A549 (cell line): ENCODE data around the gene LEF1. TPM values are rescaled to one million over a fixed set of nuclear protein-coding genes. Genes with fewer than 3 reads are reported as not detected.

Source experiments
- ATAC-seq, 2 experiments: fragments of 200-7000 bp in 1 of 2; fragments of >200 bp in 1 of 2; cut with Nextera tagmentation in 1 of 2; cut with Tn5 transposase in 1 of 2; 3 replicates each; pipeline versions ENCODE4 v1.8.0 to v1.9.1; 2018 to 2020; ENCODE audit warnings: mild to moderate bottlenecking in 1 of 2, moderate library complexity in 1 of 2
- CTCF ChIA-PET: fragments of 300-600 bp; sonication (Branson Sonifier 250); formaldehyde crosslinking; extraction: SDS; loops from one replicate; lab custom pipeline; 2021; ENCODE audit warnings: antibody characterized with exemption, inconsistent platforms; lab: Yijun Ruan, JAX
- POLR2A ChIA-PET: fragments of 350-600 bp; formaldehyde crosslinking; extraction: SDS; loops from one replicate; lab custom pipeline; 2021; ENCODE audit warnings: antibody characterized with exemption, inconsistent platforms; lab: Yijun Ruan, JAX
- DNase-seq, 2 experiments: peaks; one replicate each; pipeline versions ENCODE4 v3.0.0 to v3.0.0-alpha.2; 2011 to 2016; ENCODE audit warnings: low read depth in 1 of 2, low spot score in 1 of 2
- FAIRE-seq: peaks from 2 replicates; lab custom pipeline; 2011; peaks lifted over from hg19 to GRCh38; lab: Jason Lieb, UNC
- H3K27ac ChIP-seq, 2 experiments: fragments of >200 bp; sonication (Bioruptor Twin); formaldehyde crosslinking; 3 replicates each; pipeline ENCODE4 v1.5.1; 2016 to 2017
- H3K4me1 ChIP-seq: fragments of >200 bp; sonication (Bioruptor Twin); formaldehyde crosslinking; 3 replicates; pipeline ENCODE4 v1.6.1; 2016
- H3K4me2 ChIP-seq: fragments of >200 bp; sonication (Bioruptor Twin); formaldehyde crosslinking; 3 replicates; pipeline ENCODE4 v1.6.1; 2016
- H3K4me3 ChIP-seq: fragments of >200 bp; sonication (Bioruptor Twin); formaldehyde crosslinking; 3 replicates; pipeline ENCODE4 v1.5.1; 2016
- H3K9me3 ChIP-seq: fragments of >200 bp; sonication (Bioruptor Twin); formaldehyde crosslinking; 3 replicates; pipeline ENCODE4 v1.6.1; 2016
- EHMT2 ChIP-seq: fragments of 200-600 bp; sonication (generic); IDR thresholded peaks from 2 replicates; pipeline ENCODE4 v1.6.1; 2016; ENCODE audit warnings: antibody characterized with exemption, low read depth, mild to moderate bottlenecking, moderate library complexity
- EP300 ChIP-seq, 2 experiments: fragments of >200 bp; sonication (Bioruptor Twin); formaldehyde crosslinking; IDR thresholded peaks; 2 replicates in 1 of 2; 3 replicates in 1 of 2; pipeline ENCODE4 v1.6.1; 2016 to 2017
- ESRRA ChIP-seq: fragments of 150-350 bp; IDR thresholded peaks from 2 replicates; pipeline ENCODE4 v1.6.1; 2014; ENCODE audit warnings: mild to moderate bottlenecking, low read length, borderline replicate concordance
- FOSB ChIP-seq: fragments of 250-450 bp; sonication (Bioruptor Pico); IDR thresholded peaks from 2 replicates; pipeline ENCODE4 v1.5.0; 2020; ENCODE audit warnings: mild to moderate bottlenecking, moderate library complexity
- FOSL2 ChIP-seq, 2 experiments: fragments of 450-650 bp in 1 of 2; fragments of >200 bp in 1 of 2; sonication (Bioruptor Twin) in 1 of 2; formaldehyde crosslinking; IDR thresholded peaks; 2 replicates each; pipeline versions ENCODE4 v1.5.0 to v1.6.1; 2016 to 2020; ENCODE audit warnings: mild to moderate bottlenecking in 1 of 2, moderate library complexity in 1 of 2
- GATA3 ChIP-seq: IDR thresholded peaks from 2 replicates; pipeline ENCODE4 v1.6.1; 2012; ENCODE audit warnings: borderline replicate concordance
- HDAC2 ChIP-seq: fragments of 200-600 bp; sonication (generic); IDR thresholded peaks from 2 replicates; pipeline ENCODE4 v1.6.1; 2016
- HEYL ChIP-seq: fragments of 250-450 bp; sonication (Bioruptor Pico); IDR thresholded peaks from 2 replicates; pipeline ENCODE4 v1.8.0; 2021; ENCODE audit warnings: mild to moderate bottlenecking, moderate library complexity
- MAFK ChIP-seq: fragments of 450-650 bp; IDR thresholded peaks from 2 replicates; pipeline ENCODE4 v1.6.1; 2014; ENCODE audit not compliant: partially characterized antibody
- MYC ChIP-seq: IDR thresholded peaks from 2 replicates; pipeline ENCODE4 v1.6.1; 2012; ENCODE audit warnings: mild to moderate bottlenecking, inconsistent platforms, low read length, improper control_type of control experiment, borderline replicate concordance
- NPAS2 ChIP-seq: fragments of 250-450 bp; sonication (Bioruptor Pico); IDR thresholded peaks from 2 replicates; pipeline ENCODE4 v1.8.0; 2022; ENCODE audit warnings: mild to moderate bottlenecking, moderate library complexity, borderline replicate concordance
- PHF8 ChIP-seq: fragments of 200-600 bp; sonication (generic); IDR thresholded peaks from 2 replicates; pipeline ENCODE4 v1.6.1; 2016; ENCODE audit warnings: low read depth, mild to moderate bottlenecking, antibody characterized with exemption, moderate library complexity, borderline replicate concordance
- POLR2A ChIP-seq: IDR thresholded peaks from 2 replicates; pipeline ENCODE4 v1.6.1; 2012; ENCODE audit warnings: mild to moderate bottlenecking, low read length
- RFX5 ChIP-seq: fragments of 450-650 bp; IDR thresholded peaks from 2 replicates; pipeline ENCODE4 v1.7.1; 2014; ENCODE audit warnings: antibody characterized with exemption, mild to moderate bottlenecking, moderate library complexity
- RNF2 ChIP-seq: fragments of 200-600 bp; sonication (generic); IDR thresholded peaks from 2 replicates; pipeline ENCODE4 v1.6.1; 2016; ENCODE audit warnings: low read depth, mild to moderate bottlenecking, antibody characterized with exemption, moderate library complexity, borderline replicate concordance
- SREBF2 ChIP-seq: fragments of 450-650 bp; IDR thresholded peaks from 2 replicates; pipeline ENCODE4 v1.6.1; 2014; ENCODE audit warnings: mild to moderate bottlenecking, moderate library complexity
- WGBS: methylation state at CpG from one replicate; pipeline ENCODE4 v1.1.6; 2017; ENCODE audit errors: missing lambda C conversion rate; 5-methylcytosine and 5-hydroxymethylcytosine counted together
- polyA plus RNA-seq, 4 experiments: library from polyadenylated mRNA; depleted of rRNA in 3 of 4; stranded (reverse); fragments of >200 nt; fragmentation: RNase III in 1 of 4; extraction: RNeasy Plus Mini Kit Qiagen cat#74134 plus additional on column Dnase treatment in 1 of 4; gene quantifications; 2 replicates in 3 of 4; 3 replicates in 1 of 4; pipeline ENCODE4 v1.2.3, GENCODE V29; 2011 to 2017
- TF ChIP-seq, protein P1 (sequence below): fragments of 150-350 bp; IDR thresholded peaks from 2 replicates; pipeline ENCODE4 v1.6.1; 2014; ENCODE audit warnings: low read depth, mild to moderate bottlenecking, low read length
- TF ChIP-seq, protein P2 (sequence below): IDR thresholded peaks from 2 replicates; pipeline ENCODE4 v1.6.1; 2012
- TF ChIP-seq, protein P3 (sequence below): fragments of >200 bp; sonication (Bioruptor Twin); formaldehyde crosslinking; IDR thresholded peaks from 3 replicates; pipeline ENCODE4 v1.6.1; 2016
- TF ChIP-seq, protein P4 (sequence below): IDR thresholded peaks from 2 replicates; pipeline ENCODE4 v1.6.1; 2012; ENCODE audit warnings: low read depth, borderline replicate concordance
- TF ChIP-seq, protein P5 (sequence below): fragments of >200 bp; sonication (Bioruptor Twin); formaldehyde crosslinking; IDR thresholded peaks from 3 replicates; pipeline ENCODE4 v1.5.1; 2016
- TF ChIP-seq, protein P6 (sequence below): fragments of 200-600 bp; sonication (generic); IDR thresholded peaks from 2 replicates; pipeline ENCODE4 v1.6.1; 2016; ENCODE audit warnings: antibody characterized with exemption, mild to moderate bottlenecking, moderate library complexity

The LEF1 gene
- polyA plus RNA-seq, 2 of the 4 experiments (the other 2 are of a cell fraction): not detected

DNA sequence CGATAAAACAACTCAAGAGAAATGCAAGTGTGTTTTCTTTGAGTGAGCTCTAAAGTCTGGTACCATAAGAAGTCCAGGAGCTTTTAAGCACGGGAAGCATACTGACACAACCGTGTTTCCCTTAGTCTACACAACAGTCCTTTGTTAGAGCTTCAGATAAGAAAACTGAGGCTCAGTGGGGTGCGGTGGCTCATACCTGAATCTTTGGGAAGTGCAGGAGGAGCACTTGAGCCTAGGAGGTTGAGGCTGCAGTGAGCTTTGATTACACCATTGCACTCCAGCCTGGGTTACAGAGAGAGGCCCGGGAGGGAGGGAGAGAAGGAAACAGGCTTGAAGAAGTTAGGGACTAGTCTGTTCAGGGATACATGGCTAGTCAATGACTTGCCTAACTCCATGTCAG lies 21.9 kb downstream of the LEF1 start:
- H3K27ac ChIP-seq: no peak overlapping the region
- H3K9me3 ChIP-seq: no peaks in the 10 kb centered on the region
- DNase-seq (no peak), ATAC-seq (no peak), FAIRE-seq (no peak)
- H3K4me2 ChIP-seq: no peak overlapping the region
- 31% methylated on average over 5 of the region's 5 CpGs for WGBS
- no peak for TF ChIP-seq EHMT2
- TF ChIP-seq HDAC2: no peak
- H3K4me1 ChIP-seq: no peaks in the 10 kb centered on the region
- ChIA-PET CTCF (no interaction called here), POLR2A (no interaction called here)
- no peak overlapping the region for H3K4me3 ChIP-seq

DNA sequence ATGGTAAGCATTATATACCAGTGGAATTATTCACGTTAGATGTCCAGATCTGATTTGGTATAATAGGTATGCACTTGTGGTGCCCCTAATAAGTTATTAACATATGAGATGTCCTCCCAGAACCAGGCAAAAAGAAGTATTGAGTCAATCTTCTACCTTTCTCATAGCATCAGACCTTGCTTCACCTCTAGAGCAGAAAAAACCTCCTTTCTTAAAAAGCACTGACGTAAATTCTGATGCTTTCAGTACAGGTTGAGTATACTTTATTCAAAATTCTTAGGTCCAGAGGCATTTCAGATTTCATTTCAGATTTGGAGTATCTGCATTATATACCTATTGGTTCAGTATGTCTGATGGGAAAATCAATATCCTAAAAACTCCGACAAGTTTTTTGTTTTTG lies 22.4 kb downstream of the LEF1 start:
- no peak overlapping the region for H3K4me2 ChIP-seq
- no peak for FAIRE-seq
- 39% methylated on average over 3 of the region's 3 CpGs for WGBS
- H3K9me3 ChIP-seq: no peaks in the 10 kb centered on the region
- H3K4me1 ChIP-seq: no peaks in the 10 kb centered on the region
- CTCF ChIA-PET: no interaction called here
- no peak overlapping the region for H3K27ac ChIP-seq
- POLR2A ChIA-PET: no interaction called here
- no peak for DNase-seq
- ATAC-seq: no peak
- no peak overlapping the region for H3K4me3 ChIP-seq
- TF ChIP-seq FOSB: no peak
- TF ChIP-seq NPAS2 (CRISPR knock-in tag): no peak
- TF ChIP-seq RNF2: no peak
- TF ChIP-seq, protein P1, sequence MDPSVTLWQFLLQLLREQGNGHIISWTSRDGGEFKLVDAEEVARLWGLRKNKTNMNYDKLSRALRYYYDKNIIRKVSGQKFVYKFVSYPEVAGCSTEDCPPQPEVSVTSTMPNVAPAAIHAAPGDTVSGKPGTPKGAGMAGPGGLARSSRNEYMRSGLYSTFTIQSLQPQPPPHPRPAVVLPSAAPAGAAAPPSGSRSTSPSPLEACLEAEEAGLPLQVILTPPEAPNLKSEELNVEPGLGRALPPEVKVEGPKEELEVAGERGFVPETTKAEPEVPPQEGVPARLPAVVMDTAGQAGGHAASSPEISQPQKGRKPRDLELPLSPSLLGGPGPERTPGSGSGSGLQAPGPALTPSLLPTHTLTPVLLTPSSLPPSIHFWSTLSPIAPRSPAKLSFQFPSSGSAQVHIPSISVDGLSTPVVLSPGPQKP: no peak
- TF ChIP-seq PHF8: no peak
- TF ChIP-seq RFX5: no peak
- TF ChIP-seq ESRRA: no peak
- TF ChIP-seq EHMT2: no peak
- TF ChIP-seq, protein P2, sequence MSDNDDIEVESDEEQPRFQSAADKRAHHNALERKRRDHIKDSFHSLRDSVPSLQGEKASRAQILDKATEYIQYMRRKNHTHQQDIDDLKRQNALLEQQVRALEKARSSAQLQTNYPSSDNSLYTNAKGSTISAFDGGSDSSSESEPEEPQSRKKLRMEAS: no peak
- no peak for TF ChIP-seq SREBF2
- TF ChIP-seq EP300 (IDR thresholded peaks at IDR 0.05): no peak
- TF ChIP-seq, protein P3, sequence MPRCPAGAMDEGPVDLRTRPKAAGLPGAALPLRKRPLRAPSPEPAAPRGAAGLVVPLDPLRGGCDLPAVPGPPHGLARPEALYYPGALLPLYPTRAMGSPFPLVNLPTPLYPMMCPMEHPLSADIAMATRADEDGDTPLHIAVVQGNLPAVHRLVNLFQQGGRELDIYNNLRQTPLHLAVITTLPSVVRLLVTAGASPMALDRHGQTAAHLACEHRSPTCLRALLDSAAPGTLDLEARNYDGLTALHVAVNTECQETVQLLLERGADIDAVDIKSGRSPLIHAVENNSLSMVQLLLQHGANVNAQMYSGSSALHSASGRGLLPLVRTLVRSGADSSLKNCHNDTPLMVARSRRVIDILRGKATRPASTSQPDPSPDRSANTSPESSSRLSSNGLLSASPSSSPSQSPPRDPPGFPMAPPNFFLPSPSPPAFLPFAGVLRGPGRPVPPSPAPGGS: no peak

DNA sequence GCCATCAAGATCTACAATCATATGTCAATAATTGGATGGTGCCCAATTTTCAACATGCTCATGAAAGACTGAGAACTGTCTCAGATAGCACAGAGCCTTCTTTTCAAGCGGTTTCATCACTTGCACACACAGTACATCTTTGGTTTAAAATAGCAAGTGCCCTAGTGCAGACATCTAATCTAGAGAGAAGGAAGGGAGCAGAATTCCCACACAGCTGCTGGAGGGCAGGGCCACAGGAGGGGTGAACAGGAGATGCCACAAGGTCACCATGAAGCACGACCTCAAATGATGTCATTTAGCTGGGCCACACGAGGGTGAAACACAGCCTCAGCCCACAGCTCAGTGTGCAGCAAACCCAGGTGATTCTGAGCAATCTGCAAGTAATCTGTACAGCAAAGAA lies 24.3 kb downstream of the LEF1 start:
- ATAC-seq (no peak), DNase-seq (no peak), FAIRE-seq (no peak)
- 0% methylated on average over 3 of the region's 3 CpGs for WGBS
- Histone ChIP-seq H3K4me3 (no peak overlapping the region), H3K4me1 (no peaks in the 10 kb centered on the region), H3K27ac (no peak overlapping the region), H3K4me2 (no peak overlapping the region), H3K9me3 (no peaks in the 10 kb centered on the region)
- CTCF ChIA-PET: no interaction called here
- TF ChIP-seq, protein P2: no peak
- TF ChIP-seq MYC (no peak), HEYL (CRISPR knock-in tag) (no peak)
- POLR2A ChIA-PET: no interaction called here

DNA sequence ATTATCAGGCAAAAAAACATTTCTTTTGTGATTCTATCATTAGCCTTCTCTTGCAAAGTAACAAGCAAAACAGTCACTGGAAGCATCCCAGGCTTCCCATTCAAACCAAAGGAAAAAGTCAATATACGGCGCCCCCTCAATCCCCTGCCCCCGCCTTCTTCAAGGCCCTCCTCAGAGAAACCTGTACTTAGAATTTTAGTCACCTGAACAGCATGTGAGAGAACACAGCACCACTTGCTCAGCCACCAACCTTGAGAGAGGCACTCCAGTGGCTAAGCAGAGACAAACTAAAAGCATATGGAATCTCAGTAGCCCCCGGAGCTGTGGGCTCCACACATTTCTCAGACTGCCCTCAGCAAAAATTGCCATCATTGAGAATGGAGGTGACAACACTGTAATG lies 25.2 kb downstream of the LEF1 start:
- DNase-seq: no peak
- no peak overlapping the region for H3K4me3 ChIP-seq
- no peaks in the 10 kb centered on the region for H3K9me3 ChIP-seq
- 41% methylated on average over 4 of the region's 4 CpGs for WGBS
- CTCF ChIA-PET: no interaction called here
- POLR2A ChIA-PET: no interaction called here
- H3K4me2 ChIP-seq: no peak overlapping the region
- no peak for FAIRE-seq
- no peak for ATAC-seq
- no peak overlapping the region for H3K27ac ChIP-seq
- no peaks in the 10 kb centered on the region for H3K4me1 ChIP-seq
- TF ChIP-seq FOSB (no peak), HDAC2 (no peak), MAFK (no peak), POLR2A (no peak), FOSL2 (IDR thresholded peaks at IDR 0.05) (no peak), FOSL2 (CRISPR knock-in tag; IDR thresholded peaks at IDR 0.05) (no peak), GATA3 (no peak)
- TF ChIP-seq, protein P4, sequence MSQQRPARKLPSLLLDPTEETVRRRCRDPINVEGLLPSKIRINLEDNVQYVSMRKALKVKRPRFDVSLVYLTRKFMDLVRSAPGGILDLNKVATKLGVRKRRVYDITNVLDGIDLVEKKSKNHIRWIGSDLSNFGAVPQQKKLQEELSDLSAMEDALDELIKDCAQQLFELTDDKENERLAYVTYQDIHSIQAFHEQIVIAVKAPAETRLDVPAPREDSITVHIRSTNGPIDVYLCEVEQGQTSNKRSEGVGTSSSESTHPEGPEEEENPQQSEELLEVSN: no peak
- TF ChIP-seq, protein P5, sequence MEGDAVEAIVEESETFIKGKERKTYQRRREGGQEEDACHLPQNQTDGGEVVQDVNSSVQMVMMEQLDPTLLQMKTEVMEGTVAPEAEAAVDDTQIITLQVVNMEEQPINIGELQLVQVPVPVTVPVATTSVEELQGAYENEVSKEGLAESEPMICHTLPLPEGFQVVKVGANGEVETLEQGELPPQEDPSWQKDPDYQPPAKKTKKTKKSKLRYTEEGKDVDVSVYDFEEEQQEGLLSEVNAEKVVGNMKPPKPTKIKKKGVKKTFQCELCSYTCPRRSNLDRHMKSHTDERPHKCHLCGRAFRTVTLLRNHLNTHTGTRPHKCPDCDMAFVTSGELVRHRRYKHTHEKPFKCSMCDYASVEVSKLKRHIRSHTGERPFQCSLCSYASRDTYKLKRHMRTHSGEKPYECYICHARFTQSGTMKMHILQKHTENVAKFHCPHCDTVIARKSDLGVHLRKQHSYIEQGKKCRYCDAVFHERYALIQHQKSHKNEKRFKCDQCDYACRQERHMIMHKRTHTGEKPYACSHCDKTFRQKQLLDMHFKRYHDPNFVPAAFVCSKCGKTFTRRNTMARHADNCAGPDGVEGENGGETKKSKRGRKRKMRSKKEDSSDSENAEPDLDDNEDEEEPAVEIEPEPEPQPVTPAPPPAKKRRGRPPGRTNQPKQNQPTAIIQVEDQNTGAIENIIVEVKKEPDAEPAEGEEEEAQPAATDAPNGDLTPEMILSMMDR: no peak
- TF ChIP-seq, protein P6, sequence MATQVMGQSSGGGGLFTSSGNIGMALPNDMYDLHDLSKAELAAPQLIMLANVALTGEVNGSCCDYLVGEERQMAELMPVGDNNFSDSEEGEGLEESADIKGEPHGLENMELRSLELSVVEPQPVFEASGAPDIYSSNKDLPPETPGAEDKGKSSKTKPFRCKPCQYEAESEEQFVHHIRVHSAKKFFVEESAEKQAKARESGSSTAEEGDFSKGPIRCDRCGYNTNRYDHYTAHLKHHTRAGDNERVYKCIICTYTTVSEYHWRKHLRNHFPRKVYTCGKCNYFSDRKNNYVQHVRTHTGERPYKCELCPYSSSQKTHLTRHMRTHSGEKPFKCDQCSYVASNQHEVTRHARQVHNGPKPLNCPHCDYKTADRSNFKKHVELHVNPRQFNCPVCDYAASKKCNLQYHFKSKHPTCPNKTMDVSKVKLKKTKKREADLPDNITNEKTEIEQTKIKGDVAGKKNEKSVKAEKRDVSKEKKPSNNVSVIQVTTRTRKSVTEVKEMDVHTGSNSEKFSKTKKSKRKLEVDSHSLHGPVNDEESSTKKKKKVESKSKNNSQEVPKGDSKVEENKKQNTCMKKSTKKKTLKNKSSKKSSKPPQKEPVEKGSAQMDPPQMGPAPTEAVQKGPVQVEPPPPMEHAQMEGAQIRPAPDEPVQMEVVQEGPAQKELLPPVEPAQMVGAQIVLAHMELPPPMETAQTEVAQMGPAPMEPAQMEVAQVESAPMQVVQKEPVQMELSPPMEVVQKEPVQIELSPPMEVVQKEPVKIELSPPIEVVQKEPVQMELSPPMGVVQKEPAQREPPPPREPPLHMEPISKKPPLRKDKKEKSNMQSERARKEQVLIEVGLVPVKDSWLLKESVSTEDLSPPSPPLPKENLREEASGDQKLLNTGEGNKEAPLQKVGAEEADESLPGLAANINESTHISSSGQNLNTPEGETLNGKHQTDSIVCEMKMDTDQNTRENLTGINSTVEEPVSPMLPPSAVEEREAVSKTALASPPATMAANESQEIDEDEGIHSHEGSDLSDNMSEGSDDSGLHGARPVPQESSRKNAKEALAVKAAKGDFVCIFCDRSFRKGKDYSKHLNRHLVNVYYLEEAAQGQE: no peak
